AG04449 (cell line): ENCODE measurements around the gene SH3BGRL3.
A peak's percentile ranks its signal among the peaks of the same experiment; 100 is the strongest.

Experiments used
- CTCF ChIA-PET: fragments of 350-600 bp; formaldehyde crosslinking; extraction: SDS; loops from one replicate; lab custom pipeline; 2021; ENCODE audit warnings: antibody characterized with exemption; lab: Yijun Ruan, JAX
- POLR2A ChIA-PET: fragments of 400-600, 350-600 bp; formaldehyde crosslinking; extraction: SDS; loops from one replicate; lab custom pipeline; 2020; ENCODE audit warnings: antibody characterized with exemption, inconsistent platforms; lab: Yijun Ruan, JAX
- DNase-seq: peaks from one replicate; pipeline ENCODE4 v3.0.0-alpha.2; 2010; ENCODE audit warnings: low read depth, low spot score
- H3K4me3 ChIP-seq: 2 replicates; pipeline ENCODE4 v1.5.1; 2011; ENCODE audit warnings: low read depth, mild to moderate bottlenecking, control low read depth, low read length
- CTCF ChIP-seq: IDR thresholded peaks from one replicate; pipeline ENCODE4 v1.5.1; 2011; ENCODE audit warnings: mild to moderate bottlenecking, moderate library complexity, low read length, control low read depth, inconsistent platforms; ENCODE audit not compliant: insufficient read depth; ENCODE audit errors: missing control alignments

The SH3BGRL3 gene

GRCh38 chr1:26283279-26283853, 3.5 kb downstream of the SH3BGRL3 start:
- DNase-seq: no peak

GRCh38 chr1:26283871-26284596, 4.1 kb downstream of the SH3BGRL3 start:
- no peak overlapping the region for H3K4me3 ChIP-seq
- TF ChIP-seq CTCF: no peak
- CTCF ChIA-PET: interaction anchor here (0.8 to 10.7 kb wide), 17 partner anchors 9 to 148 kb away, joined by 3 to 179 read pairs (median 15); partner anchors contain the start of genes CD52, CEP85, DHDDS and UBXN11
- POLR2A ChIA-PET: interaction anchor here (0.6 to 1.5 kb wide), 3 partner anchors 8 to 148 kb away, joined by 3 to 7 read pairs (median 4); partner anchors contain the start of gene DHDDS
- no peak for DNase-seq

More at GRCh38 chr1:26283279-26283853, 3.5 kb downstream of the SH3BGRL3 start:
- ChIA-PET POLR2A (interaction anchor here (0.6 kb wide), 1 partner anchor 20 kb away, joined by 4 read pairs; no protein-coding TSS in a partner anchor), CTCF (interaction anchor here (0.8 to 10.7 kb wide), 5 partner anchors 8 to 133 kb away, joined by 3 to 179 read pairs (median 34); partner anchors contain the start of gene CD52)
- H3K4me3 ChIP-seq: no peak overlapping the region
- TF ChIP-seq CTCF: no peak

- TF ChIP-seq CTCF: peak; percentile 85
- DNase-seq: peak; percentile 69
- POLR2A ChIA-PET: interaction anchor here (1.0 to 1.5 kb wide), 2 partner anchors 9 to 147 kb away, joined by 3 to 7 read pairs; partner anchors contain the start of gene DHDDS
- H3K4me3 ChIP-seq: no peak overlapping the region; the same call in 1 of the 2 replicates
- CTCF ChIA-PET: interaction anchor here (0.7 to 5.4 kb wide), 23 partner anchors 10 to 148 kb away, joined by 3 to 37 read pairs (median 9); partner anchors contain the start of genes CD52, CEP85, DHDDS and UBXN11
Measured at GRCh38 chr1:26284597-26285347, 4.9 kb downstream of the SH3BGRL3 start.

- CTCF ChIA-PET: interaction anchor here (0.6 to 5.4 kb wide), 28 partner anchors 9 to 151 kb away, joined by 3 to 37 read pairs (median 4); partner anchors contain the start of genes CD52, CEP85, DHDDS and UBXN11
- TF ChIP-seq CTCF: peak; percentile 26
- DNase-seq: no peak
- POLR2A ChIA-PET: interaction anchor here (1.1 to 1.5 kb wide), 2 partner anchors 10 to 23 kb away, joined by 3 to 7 read pairs; no protein-coding TSS in a partner anchor
- no peak overlapping the region for H3K4me3 ChIP-seq
Measured at GRCh38 chr1:26285366-26286063, 5.6 kb downstream of the SH3BGRL3 start.

- TF ChIP-seq CTCF: no peak
Measured at GRCh38 chr1:26286064-26286416, 6.2 kb downstream of the SH3BGRL3 start.

More at GRCh38 chr1:26286064-26286416, 6.2 kb downstream of the SH3BGRL3 start:
- H3K4me3 ChIP-seq: no peak overlapping the region
- CTCF ChIA-PET: interaction anchor here (0.6 to 5.4 kb wide), 24 partner anchors 8 to 151 kb away, joined by 3 to 37 read pairs (median 6); partner anchors contain the start of genes CD52, CEP85, DHDDS and UBXN11
- POLR2A ChIA-PET: interaction anchor here (1.1 kb wide), 1 partner anchor 22 kb away, joined by 3 read pairs; no protein-coding TSS in a partner anchor
- no peak for DNase-seq
